ENCODE measurements around the gene CYP2U1.
"Not testable (repeated sequence)": the region's sequence is repeated elsewhere in the genome, so short reads cannot be mapped to it uniquely, and the experiment has no call there.

Gene CYP2U1

DNA sequence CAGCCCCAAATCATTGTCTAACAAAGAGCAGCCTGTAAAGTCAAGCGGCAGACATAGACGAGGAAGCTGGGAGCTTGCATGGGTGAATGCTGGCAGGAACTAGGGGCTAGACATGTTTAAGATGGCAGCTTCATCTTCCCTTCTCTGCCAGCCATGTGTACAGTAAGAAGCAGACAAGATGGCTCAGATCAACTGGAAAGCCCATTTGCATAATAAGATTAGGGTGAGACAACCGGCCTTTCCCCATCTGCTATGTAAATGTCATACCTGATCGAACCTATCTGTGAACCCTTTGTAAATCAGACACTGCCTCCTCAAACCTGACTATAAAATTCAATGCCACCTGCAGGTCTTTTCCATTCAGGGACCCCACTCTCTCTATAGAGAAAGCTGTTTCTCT lies 35.6 kb downstream of the CYP2U1 start:
- Histone ChIP-seq H3K4me1 (ENCODE audit: control insufficient read depth in 1 of 2, insufficient read depth in 1 of 2, low read depth in 1 of 2, low read length in 1 of 2) (peaks cover 5% of the 10 kb centered on the region in 2 experiments), H3K9me3 (no peaks in the 10 kb centered on the region), H3K36me3 (no peaks in the 10 kb centered on the region), H3K4me3 (ENCODE audit: low read depth in 1 of 2, low read length in 1 of 2) (no peak overlapping the region), H3K27ac (no peak overlapping the region), H3K27me3 (no peaks in the 10 kb centered on the region)
- TF ChIP-seq, protein P1, sequence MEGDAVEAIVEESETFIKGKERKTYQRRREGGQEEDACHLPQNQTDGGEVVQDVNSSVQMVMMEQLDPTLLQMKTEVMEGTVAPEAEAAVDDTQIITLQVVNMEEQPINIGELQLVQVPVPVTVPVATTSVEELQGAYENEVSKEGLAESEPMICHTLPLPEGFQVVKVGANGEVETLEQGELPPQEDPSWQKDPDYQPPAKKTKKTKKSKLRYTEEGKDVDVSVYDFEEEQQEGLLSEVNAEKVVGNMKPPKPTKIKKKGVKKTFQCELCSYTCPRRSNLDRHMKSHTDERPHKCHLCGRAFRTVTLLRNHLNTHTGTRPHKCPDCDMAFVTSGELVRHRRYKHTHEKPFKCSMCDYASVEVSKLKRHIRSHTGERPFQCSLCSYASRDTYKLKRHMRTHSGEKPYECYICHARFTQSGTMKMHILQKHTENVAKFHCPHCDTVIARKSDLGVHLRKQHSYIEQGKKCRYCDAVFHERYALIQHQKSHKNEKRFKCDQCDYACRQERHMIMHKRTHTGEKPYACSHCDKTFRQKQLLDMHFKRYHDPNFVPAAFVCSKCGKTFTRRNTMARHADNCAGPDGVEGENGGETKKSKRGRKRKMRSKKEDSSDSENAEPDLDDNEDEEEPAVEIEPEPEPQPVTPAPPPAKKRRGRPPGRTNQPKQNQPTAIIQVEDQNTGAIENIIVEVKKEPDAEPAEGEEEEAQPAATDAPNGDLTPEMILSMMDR (IDR thresholded peaks at IDR 0.05) = no peak

DNA sequence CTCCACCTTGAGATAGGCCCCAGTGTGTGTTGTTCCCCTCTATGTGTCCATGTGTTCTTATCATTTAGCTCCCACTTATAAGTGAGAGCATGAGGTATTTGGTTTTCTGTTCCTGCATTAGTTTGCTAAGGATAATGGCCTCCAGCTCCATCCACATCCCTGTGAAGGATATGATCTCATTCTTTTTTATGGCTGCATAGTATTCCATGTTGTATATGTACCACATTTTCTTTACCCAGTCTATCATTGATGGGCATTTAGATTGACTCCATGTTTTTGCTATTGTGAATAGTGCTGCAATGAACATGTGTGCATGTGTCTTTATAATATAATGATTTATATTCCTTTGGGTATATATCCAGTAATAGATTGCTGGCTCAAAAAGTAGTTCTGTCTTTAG lies 36.2 kb downstream of the CYP2U1 start:
- not testable (repeated sequence) for H3K27me3 ChIP-seq; H3K9me3 ChIP-seq; H3K4me1 ChIP-seq (ENCODE audit: control insufficient read depth in 1 of 2, insufficient read depth in 1 of 2, low read depth in 1 of 2, low read length in 1 of 2); H3K4me3 ChIP-seq (ENCODE audit: low read depth in 1 of 2, low read length in 1 of 2); H3K36me3 ChIP-seq; H3K27ac ChIP-seq

DNA sequence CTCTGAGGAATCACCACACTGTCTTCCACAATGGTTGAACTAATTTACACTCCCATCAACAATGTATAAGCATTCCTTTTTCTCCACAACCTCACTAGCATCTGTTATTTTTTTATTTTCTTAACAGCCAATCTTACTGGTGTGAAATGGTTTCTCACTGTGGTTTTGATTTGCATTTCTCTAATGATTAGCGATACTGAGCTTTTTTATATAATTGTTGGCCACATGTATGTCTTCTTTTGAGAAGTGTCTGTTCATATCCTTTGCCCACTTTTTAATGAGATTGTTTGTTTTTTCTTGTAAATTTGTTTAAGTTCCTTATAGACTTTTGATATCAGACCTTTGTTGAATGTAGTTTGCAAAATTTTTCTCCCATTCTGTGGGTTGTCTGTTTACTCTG lies 36.6 kb downstream of the CYP2U1 start:
- H3K4me3 ChIP-seq (ENCODE audit: low read depth in 1 of 2, low read length in 1 of 2); H3K27me3 ChIP-seq; H3K27ac ChIP-seq; H3K9me3 ChIP-seq; H3K4me1 ChIP-seq (ENCODE audit: control insufficient read depth in 1 of 2, insufficient read depth in 1 of 2, low read depth in 1 of 2, low read length in 1 of 2); H3K36me3 ChIP-seq: not testable (repeated sequence)

DNA sequence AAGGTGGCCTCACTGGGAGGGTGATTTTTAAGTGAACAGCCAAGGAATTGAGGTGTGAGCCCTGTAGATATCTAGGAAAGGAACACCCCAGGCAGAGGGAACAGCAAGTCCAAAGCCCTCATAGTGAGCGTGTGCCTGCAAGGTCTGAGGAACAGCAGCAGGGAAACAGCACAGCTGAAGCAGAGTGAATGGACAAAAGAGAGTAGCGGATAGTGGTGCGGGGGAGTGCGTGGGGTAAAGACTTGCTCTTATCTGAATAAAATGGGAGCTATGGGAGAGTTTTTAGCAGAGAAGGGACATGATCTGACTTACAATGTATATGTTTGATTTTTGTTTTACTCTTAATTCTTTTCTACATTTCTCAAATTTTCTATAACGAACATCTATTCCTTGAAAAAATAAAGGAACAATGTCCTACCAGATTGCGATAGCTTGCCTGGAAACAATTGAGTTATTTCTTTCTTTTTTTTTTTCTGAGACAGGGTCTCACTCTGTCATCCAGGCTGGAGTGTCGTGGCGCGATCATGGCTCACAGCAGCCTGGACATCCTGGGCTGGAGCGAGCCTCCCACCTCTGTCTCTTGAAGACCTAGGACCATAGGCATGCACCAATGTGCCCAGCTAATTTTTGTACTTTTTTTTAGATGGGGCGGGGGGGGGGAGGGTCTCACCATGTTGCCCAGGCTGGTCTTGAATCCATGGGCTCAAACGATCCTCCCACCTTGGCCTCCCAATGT lies 38.9 kb downstream of the CYP2U1 start:
- H3K9me3 ChIP-seq = no peaks in the 10 kb centered on the region
- no peak overlapping the region for H3K27ac ChIP-seq
- no peaks in the 10 kb centered on the region for H3K4me1 ChIP-seq (ENCODE audit: control insufficient read depth in 1 of 2, insufficient read depth in 1 of 2, low read depth in 1 of 2, low read length in 1 of 2)
- H3K36me3 ChIP-seq = no peaks in the 10 kb centered on the region
- H3K4me3 ChIP-seq (ENCODE audit: low read depth in 1 of 2, low read length in 1 of 2) = no peak overlapping the region
- TF ChIP-seq, protein P1 (IDR thresholded peaks at IDR 0.05) = no peak
- H3K27me3 ChIP-seq = no peaks in the 10 kb centered on the region

DNA sequence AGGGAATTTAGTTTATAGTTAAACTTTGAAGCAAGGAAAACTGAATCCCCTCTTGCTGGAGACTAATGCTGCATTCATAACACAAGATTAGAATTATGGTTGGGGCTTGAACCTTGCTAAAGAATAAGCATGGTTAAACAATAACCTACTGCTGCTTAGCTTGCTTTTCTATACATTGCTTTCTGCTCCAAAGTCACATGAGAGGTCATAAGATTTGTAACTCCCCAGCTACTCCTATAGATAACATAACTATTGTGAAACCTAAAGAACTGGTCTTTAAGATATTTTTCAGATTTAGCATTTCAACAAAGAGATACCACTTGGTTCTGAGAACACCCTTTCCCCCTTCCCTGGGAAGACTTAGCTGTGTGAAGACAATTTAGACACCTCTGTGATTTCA lies 41.3 kb downstream of the CYP2U1 start:
- Histone ChIP-seq H3K27ac (no peak overlapping the region), H3K9me3 (no peaks in the 10 kb centered on the region), H3K4me1 (ENCODE audit: control insufficient read depth in 1 of 2, insufficient read depth in 1 of 2, low read depth in 1 of 2, low read length in 1 of 2) (no peaks in the 10 kb centered on the region), H3K36me3 (no peaks in the 10 kb centered on the region), H3K4me3 (ENCODE audit: low read depth in 1 of 2, low read length in 1 of 2) (no peak overlapping the region), H3K27me3 (no peaks in the 10 kb centered on the region)
- TF ChIP-seq, protein P1 (IDR thresholded peaks at IDR 0.05) = no peak

DNA sequence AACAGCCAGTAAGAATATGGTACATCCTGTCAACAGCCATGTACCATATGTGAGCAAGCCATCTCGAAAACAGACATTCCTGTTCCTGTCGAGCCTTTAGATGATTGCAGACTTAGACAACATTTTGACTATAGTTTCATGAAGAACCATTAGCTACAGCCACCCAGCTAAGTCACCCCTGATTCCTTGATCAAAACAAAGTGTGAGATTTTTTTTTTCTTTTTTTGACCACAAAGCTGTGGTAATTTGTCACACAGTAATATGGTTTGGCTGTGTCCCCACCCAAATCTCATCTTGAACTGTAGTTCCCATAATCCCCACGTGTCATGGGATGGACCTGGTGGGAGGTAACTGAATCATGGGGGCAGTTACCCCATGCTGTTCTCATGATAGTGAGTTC lies 43.2 kb downstream of the CYP2U1 start:
- no peaks in the 10 kb centered on the region for H3K4me1 ChIP-seq (ENCODE audit: control insufficient read depth in 1 of 2, insufficient read depth in 1 of 2, low read depth in 1 of 2, low read length in 1 of 2)
- H3K9me3 ChIP-seq = no peaks in the 10 kb centered on the region
- H3K4me3 ChIP-seq (ENCODE audit: low read depth in 1 of 2, low read length in 1 of 2) = no peak overlapping the region
- H3K36me3 ChIP-seq = no peaks in the 10 kb centered on the region
- H3K27me3 ChIP-seq = no peaks in the 10 kb centered on the region
- TF ChIP-seq, protein P1 (IDR thresholded peaks at IDR 0.05) = no peak
- no peak overlapping the region for H3K27ac ChIP-seq

Measured in neutrophil (primary cell).